ENCODE measurements around the gene EOLA1.

- no peak for TF ChIP-seq EZH2 (IDR thresholded peaks at IDR 0.05; ENCODE audit: borderline replicate concordance, insufficient read depth, low read depth, low read length, poor library complexity, severe bottlenecking)
- no peak for TF ChIP-seq CTCF (IDR thresholded peaks at IDR 0.05)
Measured at GRCh38 chrX:149511081-149511480, 29.7 kb upstream of the EOLA1 start.
